ENCODE measurements around the gene RHOF.
A peak's percentile ranks its signal among the peaks of the same experiment; 100 is the strongest.

The RHOF gene

DNA sequence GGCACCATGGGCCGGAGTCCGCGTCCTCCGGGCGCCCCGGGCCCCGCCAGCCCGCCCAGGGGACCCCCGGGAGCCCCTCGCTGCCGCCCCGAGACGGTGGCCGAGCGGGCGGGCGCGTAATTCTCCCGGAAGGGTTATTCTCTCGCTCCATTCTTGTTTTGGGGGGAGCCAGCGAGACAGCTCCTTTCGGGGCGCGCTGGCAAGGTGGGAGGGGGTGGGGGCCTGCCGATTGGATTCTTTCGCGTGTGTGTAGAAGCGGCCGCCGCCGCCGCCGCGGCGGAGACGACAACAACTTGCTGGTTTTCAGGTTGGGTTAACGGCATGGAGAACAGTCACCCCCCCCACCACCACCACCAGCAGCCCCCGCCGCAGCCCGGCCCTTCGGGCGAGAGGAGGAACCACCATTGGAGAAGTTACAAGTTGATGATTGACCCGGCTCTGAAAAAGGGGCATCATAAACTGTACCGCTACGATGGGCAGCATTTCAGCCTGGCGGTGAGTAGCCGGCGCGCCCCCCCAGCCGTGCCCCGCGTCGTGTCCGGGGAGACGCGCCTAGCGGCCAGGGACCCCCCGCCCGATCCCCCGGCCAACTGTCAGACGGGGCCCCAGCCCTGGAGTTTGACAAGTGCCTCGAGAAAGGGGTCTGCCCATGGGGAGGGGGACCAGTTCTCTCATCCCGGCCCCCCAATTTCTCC lies 11.1 kb upstream of the RHOF start:
- no peak for DNase-seq

DNA sequence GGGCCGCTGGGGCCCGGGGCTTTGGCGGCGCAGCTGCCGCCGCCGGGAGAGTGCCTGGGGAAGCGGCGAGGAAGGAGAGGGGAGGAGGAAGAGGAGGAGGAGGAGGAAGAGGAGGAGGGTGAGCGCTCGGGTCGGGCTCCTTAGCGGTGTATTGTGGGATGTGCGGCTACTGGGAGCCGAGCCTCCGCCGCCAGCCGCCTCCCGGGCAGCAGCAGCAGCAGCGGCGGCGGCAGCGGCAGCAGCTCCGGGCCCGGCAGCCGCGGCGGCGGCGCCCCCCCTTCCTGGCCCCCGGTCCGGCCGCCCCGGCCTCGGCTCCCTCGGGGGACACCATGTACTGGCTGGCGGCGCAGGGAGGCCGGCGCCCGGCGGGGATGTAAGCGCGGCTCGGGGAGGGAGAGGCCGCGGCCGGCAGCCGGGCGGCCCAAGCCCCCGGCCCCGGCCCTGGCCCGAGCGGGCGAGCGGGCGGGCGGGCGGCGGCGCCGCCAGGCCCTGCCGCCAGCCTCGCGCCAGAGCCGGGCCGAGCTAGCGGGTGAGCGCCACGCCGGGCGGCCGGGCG lies 10.5 kb upstream of the RHOF start, which contains the start of gene SETD1B:
Gene SETD1B (plus strand): TSS at position 149 of the 556 bp plus-strand sequence. CDS start 729 bp downstream, outside the sequence.
- DNase-seq = no peak

DNA sequence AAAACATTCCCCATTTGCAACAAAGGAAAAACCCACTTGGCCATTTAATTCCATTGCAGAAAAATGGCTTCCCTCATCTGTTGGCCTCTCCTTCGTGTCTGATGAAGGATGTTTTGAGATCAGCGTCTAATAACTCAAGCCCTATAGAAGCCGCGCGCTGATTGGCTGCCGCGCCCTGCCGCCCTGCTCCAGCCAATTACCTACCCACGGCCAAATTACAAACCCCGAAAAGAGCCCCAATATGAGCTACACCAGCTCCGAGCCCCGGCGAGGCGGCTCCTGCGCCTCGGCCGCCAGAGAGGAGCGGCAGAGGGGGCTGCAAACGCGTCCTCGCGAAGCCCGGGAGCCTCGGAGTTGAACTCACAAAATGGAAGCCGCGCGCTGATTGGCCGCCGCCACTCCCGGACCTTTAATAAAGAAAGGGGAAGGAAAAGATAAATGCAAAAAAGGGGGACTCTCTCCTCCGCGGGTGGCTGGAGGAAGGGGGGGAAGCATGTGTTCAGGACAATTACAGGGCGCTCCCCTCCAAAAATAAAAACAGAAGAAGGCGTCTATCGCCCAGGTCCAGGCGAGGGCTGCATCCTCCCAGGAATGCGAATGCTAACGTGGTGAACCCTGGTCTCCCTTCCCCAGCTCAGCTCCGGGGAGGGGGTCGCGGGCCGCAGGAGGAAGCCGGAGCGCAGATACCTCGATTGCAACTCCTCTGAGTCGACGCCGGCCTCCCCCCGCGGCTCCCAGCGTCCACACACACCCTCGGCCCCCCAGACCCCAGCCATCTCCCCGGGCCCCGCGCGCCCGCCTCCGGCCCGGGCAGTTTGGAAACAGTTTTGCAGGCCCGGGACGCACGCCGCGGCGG lies 9.6 kb upstream of the RHOF start:
- peak; percentile 83 for DNase-seq

DNA sequence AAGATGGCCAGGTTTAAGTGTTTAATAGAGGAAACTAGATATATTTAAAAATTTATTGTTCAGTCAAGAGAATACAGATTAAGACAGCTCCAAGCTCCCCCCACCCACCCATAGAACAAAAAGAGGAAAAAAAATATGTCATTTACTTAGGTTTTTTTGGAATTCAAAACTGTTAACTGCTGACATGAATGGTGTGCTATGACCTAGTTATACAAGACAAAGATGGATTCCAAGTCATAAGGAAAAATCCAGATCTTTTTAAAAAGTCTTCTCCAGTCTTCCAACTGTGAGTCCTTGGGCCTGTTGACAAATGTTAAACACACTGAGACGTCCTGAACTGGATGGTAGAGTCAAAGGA lies 9.0 kb upstream of the RHOF start:
- DNase-seq = no peak

DNA sequence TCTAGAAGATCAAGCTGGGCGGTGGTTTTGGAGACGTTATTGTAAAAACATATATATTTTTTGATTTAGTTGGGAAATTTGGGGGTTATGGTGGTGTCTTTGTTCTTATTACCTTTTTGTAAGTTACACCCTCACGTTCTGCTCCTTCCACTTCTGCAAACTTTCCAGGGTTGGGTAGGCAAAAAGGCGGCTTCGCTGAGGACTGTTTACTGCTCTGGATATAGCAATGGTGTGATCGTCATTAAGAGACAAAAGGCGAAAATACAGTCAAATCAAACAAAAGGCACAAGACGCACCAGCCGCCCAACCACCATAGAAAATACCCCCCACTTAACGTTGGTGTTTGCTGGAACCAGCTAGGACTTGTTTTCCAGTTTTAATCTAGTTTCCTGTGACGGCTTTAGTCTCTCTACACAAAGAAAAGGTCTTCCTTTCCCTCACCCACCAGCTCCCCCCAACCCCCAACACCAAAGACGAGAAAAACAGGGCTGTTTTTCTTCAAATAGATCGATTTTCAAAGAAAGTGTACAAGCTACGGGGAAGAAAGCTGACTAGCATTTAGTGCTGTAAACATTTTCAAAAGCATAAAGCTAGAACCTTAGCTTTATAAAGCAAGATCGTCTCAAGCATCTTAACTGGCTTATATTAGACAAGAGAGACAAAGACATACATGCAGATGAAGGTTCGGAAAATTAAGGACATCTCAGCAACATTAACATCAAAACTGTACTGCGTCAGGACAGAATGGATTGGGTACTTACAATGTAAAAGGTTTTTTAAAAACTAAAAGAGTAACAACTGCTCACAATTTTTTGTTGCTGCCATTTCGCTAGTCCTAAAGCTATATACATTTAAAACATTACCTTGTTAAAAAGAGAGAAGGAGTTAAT lies 8.4 kb upstream of the RHOF start:
- no peak for DNase-seq

DNA sequence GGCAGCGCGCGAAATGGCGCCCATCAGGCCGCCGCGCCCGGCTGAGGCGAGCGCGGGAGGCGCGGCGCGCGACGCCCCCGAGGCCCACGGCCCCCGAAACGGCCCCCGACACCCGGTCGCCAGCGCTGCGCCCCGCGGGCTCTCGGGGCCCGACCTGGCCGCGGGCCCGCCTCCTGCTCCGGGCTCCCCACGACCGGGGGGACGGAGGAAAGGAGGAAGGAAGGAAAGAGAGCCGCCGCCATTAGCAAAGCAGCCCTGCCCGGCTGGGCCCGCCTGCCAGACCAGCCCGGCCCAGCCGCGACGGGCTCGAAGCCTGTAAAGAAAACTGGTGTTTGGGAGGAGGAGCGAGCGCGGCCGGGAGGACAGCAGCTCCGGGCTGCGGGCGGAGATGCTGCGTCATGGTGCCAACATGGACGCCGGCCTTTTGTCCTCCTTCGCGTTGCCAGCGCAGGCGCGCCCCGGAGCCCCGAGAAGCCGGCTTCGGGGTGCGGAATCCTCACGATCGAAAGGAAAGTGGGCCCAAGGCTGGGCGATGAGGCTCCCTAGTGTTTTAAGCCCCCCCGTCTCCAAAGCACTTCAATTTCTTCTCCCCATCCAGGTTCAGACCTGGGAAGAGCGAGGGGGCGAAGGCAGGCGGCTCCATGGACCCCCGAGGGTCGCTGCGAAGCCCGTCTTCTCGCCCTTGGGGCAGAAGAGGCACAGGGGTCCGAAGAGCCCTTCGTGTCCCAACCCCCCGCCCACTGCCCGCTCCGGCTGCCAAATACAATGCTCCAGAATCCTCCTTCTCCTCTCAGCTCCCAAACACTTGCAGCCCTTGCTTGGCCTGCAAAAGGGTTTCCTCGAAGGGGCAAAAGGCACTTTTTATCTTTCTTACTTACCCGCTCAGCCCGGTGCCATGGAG lies 7.5 kb upstream of the RHOF start:
- no peak for DNase-seq

DNA sequence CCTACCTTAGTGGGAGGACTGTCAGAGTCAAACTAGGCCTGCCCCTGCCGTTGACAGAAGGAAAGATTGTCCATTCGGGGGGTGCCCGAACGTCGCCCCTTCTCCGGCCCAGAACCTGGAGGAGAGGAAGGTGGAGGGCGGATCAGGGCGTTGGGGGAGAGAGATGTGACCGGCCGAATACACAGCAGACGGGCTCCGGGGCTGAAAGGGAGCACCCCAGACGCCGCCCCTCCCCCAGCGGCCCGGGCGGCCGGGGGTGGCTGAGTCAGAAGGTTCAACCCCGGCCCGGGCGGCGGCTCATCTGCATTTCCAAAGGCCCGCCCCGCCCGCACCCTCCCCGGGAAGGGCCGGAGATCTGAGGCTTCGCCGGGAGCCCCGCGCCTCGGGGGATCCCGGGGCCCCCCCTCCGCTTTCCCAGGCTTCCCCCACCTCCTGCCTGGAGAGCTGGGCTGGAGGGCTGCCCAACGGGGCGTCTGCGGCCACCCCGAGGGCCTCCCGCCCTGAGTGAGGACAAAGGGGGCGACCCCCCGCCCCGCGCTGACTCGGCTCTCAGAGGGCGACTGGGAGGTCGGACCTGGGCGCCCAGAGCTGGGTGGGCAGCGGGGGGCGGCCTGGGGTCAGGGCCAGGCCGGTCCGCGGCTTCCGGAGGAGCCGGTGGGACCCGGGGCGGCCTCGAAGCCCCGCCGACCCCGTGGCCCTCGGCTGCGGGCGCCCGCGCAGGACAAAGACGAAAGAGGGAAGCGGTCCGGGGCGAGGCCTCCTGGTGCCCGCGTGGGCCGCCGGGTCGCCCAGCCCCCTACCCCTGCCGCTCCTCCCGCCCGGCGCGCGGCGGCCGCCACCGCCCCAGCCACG lies 6.6 kb upstream of the RHOF start:
- DNase-seq = no peak

DNA sequence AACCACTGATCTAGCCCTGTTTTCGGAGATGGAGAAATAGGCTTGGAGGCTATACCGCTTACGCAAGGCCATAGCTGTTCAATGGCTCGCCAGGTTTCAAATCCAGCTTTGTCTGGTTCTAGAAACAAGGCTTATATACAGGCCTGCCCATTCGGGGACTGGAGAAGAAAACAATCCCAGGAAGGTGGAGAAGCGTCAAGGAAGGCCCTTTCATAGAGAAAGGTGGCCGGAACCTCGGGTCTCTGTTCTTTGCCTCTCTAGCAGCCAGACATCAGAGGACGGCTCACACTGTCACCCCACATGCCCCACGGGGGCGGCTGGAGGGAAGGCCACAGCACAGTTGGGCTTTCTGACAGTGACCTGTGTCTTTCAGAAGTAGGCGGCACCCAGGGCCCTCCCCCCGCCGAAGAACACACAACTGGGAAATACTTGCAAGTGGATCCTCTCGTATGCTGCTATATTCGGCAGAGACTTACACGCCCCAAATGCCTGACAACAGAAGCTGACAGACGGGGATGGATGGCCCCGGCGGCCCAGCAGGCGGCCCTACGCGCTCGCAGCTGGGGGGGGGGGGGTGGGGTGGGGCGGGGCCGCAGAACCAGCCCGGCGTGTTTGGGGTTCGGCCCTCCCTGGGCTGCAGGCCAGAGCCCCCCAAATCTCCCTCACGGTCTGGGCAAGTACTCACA lies 5.8 kb upstream of the RHOF start:
- peak; percentile 30 for DNase-seq

DNA sequence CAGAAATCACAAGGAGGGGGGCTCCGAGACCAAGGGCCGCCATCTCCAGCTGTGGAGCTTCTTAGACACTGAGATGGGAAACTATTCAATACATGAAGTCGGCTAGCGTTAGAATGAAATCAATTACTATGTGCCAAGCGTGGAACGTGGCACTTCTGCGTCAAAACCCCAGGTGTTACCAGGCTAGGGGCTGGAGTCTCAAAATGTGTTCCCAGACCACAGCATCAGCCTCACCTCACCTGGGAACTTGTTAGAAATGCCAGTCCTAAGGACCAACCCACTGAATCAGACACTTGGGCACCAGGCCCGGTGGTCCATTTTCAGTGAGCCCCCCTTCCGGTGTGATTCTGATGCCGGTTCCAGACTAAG lies 5.3 kb upstream of the RHOF start:
- no peak for DNase-seq

DNA sequence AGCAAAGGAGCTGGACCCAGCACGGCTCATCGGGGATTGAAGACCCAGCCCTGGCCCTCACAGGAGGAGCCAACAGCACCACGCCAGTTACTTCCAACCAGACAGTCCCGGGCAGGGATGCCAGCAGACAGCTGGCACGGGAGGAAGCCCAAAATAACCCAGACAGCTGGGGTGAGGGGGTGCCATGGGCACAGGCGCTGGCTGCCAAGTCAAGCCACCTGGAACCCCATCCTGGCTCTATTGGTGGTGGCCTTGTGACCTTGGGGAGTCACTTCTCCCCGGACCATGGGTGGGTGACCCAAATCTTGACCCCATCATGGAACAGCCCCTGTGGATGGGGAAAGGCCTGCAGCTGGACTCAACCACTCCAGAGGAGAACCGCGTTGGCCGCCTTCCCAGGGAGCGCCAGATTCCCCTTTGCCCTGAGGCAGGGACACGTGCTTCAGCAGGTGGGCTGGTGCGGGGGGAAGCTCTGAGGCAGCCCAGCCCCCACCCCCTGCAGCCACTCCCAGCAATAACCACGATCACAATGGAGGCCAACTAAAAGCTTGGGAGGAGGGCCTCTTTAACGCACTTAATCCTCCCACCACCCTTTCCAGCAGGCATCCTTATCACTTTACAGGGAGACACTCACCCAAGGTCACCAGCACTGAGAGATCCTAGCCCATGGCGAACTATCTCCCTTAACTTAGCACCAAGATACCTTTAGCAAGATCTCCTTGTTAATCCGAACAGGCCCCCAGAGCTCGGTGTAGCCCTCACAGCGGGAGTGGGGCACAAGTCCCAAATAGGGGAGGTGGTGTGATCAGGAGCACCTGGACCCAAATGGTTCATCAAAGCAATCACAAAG lies 4.7 kb upstream of the RHOF start:
- peak; percentile 75 for DNase-seq

DNA sequence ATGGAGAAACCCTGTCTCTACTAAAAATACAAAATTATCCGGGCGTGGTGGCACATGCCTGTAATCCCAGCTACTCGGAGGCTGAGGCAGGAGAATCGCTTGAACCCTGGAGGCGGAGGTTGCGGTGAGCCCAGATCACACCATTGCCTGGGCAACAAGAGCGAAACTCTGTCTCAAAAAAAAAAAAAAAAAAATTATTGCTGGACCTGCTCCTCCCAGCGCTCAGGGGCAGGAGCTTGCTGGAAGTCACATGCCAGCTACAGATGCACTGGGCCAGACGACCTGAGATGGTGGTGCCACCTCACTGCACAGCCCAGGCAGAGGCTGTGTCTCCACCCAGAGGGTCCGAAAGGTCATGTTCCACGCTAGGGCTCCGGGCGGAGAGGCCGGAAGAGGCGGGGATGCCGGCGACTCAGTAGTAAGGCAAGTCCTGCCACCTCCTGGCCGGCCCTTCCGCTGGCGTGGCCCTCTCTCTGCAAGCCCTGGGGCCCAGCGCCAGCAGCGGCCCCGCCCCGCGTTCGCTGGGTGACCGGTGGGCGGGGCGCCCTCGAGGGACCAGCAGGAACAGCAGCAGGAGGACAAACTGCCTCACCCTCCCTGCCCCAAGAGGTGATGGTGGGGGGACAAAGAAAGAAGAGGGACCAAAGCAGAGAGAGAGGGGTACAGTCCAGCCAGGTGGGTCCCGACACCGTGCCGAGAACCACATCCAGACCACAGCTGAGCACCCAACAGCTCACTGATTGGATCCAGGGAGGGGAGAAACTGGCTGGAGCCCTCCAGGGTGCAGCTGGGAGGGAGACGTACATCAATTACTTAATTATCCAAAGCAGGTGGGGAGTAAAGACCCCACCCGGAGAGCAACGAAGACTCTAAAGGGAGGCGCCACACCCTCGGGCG lies 3.6 kb upstream of the RHOF start:
- DNase-seq = no peak

DNA sequence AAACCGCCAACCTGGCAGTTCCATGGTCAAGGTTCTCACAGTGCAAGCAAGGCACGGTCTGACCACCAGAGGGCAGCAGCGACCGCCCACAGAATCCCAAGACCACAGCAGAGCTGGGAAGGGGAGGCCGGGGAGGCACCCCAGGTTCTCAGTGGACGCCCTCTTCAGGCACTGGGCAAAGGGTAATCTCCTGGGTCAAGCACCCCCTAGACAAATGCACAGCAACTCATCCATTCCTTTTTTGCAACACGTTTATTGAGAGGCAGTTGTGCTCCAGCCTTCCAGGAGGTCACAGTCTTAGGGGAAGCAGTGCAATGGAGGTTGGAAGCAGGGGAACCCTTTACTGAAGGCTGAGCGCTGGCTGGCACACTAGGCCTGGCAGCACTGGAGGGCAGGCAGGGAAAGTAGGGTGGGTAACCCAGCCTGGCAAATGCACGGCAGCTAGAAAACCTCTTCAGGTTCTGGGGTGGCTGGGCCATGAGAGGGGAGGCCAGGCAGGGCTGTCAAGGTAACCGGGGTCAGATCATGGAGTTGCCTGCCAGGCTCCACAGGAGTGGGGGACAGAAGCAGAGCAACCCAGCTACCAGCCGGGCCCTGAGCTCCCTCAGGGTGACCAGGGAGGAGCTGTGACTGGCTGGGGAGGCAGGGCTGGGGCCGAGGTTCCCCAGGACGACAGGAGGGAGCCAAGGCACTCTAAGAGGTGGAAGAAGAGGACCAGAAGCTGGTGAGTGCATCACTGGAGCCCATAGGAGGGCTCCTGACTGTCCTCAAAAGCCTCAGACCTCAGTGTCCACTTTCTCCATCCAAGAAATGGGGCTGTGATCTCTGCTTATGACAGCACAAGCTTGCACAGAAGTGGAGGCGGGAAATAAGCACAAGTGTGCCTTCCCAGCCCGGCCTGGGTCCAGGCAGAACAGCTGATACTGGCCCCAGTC lies 1.8 kb upstream of the RHOF start:
- no peak for DNase-seq

DNA sequence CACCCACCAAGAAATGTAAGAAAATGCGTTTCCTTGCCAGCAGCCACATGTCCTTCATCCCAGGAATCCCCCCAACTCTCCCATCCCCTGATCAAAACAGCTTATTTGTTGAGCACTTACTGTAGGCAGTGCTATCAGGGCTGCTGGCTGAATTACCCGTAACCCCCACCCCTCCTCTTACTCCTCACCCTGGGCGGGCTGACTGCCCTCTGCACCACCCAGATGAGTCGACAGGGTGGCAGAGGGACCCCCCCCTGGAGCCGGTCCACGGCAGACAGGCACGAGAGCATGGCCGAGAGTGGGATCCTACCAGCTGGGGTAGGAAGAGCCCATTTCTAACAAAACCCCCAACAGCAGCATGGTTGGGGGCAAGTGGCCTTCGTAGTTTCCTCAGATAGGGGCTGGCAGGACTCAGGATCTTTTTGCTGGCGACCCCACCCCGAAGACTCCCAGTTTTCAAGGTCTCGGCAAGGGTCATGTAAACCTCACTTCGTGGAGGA lies 1.1 kb upstream of the RHOF start:
- DNase-seq = no peak

DNA sequence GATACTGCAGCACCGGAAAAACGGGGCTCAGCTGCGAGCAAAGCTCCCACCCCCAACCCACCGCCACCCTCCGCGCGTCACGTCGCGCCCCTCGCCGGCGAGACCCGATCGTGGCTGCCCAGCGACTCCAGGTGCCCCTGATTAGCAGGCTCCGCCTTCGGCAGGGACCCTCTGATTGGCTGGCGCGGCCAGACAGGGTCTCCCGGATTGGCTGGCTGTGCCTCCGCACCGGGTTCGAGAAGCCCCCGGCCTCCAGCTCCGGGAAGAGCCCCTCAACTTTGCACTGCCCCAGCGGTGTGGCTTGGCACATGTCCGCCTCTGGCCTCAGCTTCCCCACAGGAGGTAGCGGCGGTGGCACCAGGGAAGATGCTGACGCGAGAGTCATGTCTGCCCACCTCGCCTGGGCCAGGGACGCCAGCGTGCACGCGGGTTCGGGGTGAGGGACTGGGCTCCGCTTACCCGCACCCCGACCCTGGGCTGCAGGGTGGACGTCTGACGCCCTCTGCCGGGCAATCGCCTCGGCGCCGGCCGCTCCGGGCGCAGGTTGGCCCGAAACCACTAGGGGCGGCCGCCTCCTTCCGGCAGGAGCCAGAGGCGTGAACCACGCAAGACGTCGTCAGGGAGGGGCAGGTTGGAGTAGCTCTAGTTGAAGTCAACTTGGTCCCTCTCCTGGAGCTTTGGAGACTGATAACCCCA lies 498 bp upstream of the RHOF start:
- peak; percentile 61 for DNase-seq

DNA sequence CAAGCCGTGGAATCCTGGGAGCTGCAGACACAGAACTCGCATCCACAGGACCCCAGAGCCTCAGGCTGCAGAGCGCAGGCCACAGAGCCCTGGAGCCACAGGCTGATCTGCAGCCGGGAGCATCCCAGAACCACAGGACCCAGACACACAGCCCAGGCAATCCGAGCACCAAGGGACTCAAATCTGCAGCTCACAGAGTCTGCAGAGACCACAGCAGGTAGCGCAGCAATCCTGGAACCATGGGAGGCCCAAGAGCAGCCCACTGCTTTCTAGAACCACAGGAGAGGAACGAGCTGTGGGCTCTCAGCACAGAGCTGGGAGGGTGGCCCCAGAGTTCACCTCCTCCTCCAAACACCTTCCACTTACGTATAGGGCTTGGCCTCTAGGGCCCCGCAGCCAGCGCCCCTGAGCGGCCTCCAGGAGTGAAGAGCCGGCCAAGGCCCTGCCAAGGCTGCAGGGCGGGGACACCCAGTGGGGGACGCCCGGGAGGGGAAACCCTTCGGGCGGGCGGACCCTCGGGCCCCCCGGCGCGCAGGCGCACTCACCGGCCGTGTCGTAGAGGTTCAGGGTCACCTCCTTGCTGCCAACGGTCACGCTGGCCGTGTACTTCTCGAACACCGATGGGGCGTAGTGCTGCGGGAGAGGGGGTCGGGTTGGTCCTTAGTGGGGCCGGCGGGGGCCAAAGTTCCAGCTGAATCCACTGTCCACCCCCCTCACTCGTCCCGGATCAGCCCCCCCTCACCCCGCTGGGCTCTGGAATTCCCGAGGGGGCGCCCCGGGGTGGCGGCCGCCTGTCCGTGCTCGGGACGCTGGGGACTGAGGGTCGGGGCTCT lies 665 bp downstream of the RHOF start:
- DNase-seq = no peak
